ENCODE results near the gene RNF34. TPM values are rescaled to one million over a fixed set of nuclear protein-coding genes. Genes with fewer than 3 reads are reported as not detected.

RNF34 gene
- total RNA-seq, 2 donors from 2014 or later, result 20.3 to 51.5 TPM

GRCh38 chr12:121444842-121445202 lies 44.9 kb downstream of the RNF34 start:
- Histone ChIP-seq H3K27ac (no peak overlapping the region), H3K9me3 (no peaks in the 10 kb centered on the region), H3K4me3 (no peak overlapping the region), H3K36me3 (no peaks in the 10 kb centered on the region), H3K27me3 (replicated peaks; ENCODE audit: insufficient read depth) (no peaks in the 10 kb centered on the region), H3K4me1 (replicated peaks) (no peaks in the 10 kb centered on the region)
- intact Hi-C loops (cut with DNase I), result no loop called here
- no peak for TF ChIP-seq POLR2AphosphoS5 (IDR thresholded peaks at IDR 0.05)
- no peak for TF ChIP-seq POLR2A (IDR thresholded peaks at IDR 0.05)
- DNase-seq (ENCODE audit: low spot score), result no peak
- WGBS, result 82% methylated on average over 4 of the region's 4 CpGs

GRCh38 chr12:121446750-121447149 lies 46.8 kb downstream of the RNF34 start:
- Histone ChIP-seq H3K9me3 (no peaks in the 10 kb centered on the region), H3K36me3 (no peaks in the 10 kb centered on the region), H3K27ac (no peak overlapping the region), H3K4me1 (replicated peaks) (no peaks in the 10 kb centered on the region), H3K27me3 (replicated peaks; ENCODE audit: insufficient read depth) (no peaks in the 10 kb centered on the region), H3K4me3 (no peak overlapping the region)
- DNase-seq (ENCODE audit: low spot score), result no peak
- 92% methylated on average over 3 of the region's 3 CpGs for WGBS
- intact Hi-C loops (cut with DNase I), result no loop called here
- TF ChIP-seq POLR2AphosphoS5 (IDR thresholded peaks at IDR 0.05) (no peak), CTCF (IDR thresholded peaks at IDR 0.05) (no peak), POLR2A (IDR thresholded peaks at IDR 0.05) (no peak)

GRCh38 chr12:121448771-121449315 lies 48.9 kb downstream of the RNF34 start:
- no peaks in the 10 kb centered on the region for H3K27me3 ChIP-seq (replicated peaks; ENCODE audit: insufficient read depth)
- H3K4me3 ChIP-seq, result no peak overlapping the region
- no peak for DNase-seq (ENCODE audit: low spot score)
- no peaks in the 10 kb centered on the region for H3K36me3 ChIP-seq
- TF ChIP-seq CTCF (IDR thresholded peaks at IDR 0.05), result no peak
- TF ChIP-seq POLR2AphosphoS5 (IDR thresholded peaks at IDR 0.05), result no peak
- TF ChIP-seq POLR2A (IDR thresholded peaks at IDR 0.05), result no peak
- no peaks in the 10 kb centered on the region for H3K4me1 ChIP-seq (replicated peaks)
- no peak overlapping the region for H3K27ac ChIP-seq
- intact Hi-C loops (cut with DNase I), result no loop called here
- 88% methylated on average over 16 of the region's 16 CpGs for WGBS
- no peaks in the 10 kb centered on the region for H3K9me3 ChIP-seq

GRCh38 chr12:121451961-121452339 lies 52.0 kb downstream of the RNF34 start:
- H3K4me3 ChIP-seq, result peak overlapping the region in 1 of 2 donors; percentile 17
- H3K27ac ChIP-seq, result peak overlapping the region; percentile 30 to 66
- WGBS, result 11% methylated on average over 4 of the region's 4 CpGs
- no peaks in the 10 kb centered on the region for H3K9me3 ChIP-seq
- no peaks in the 10 kb centered on the region for H3K4me1 ChIP-seq (replicated peaks)
- no peaks in the 10 kb centered on the region for H3K27me3 ChIP-seq (replicated peaks; ENCODE audit: insufficient read depth)
- TF ChIP-seq POLR2A (IDR thresholded peaks at IDR 0.05), result no peak
- TF ChIP-seq CTCF (IDR thresholded peaks at IDR 0.05), result no peak
- no peak for TF ChIP-seq POLR2AphosphoS5 (IDR thresholded peaks at IDR 0.05)
- DNase-seq (ENCODE audit: low spot score), result no peak
- no peaks in the 10 kb centered on the region for H3K36me3 ChIP-seq
- intact Hi-C loops (cut with DNase I), result no loop called here

- Histone ChIP-seq H3K4me1 (replicated peaks) (no peaks in the 10 kb centered on the region), H3K27ac (peak overlapping the region; percentile 30 to 66), H3K27me3 (replicated peaks; ENCODE audit: insufficient read depth) (no peaks in the 10 kb centered on the region), H3K4me3 (peak overlapping the region in 1 of 2 donors; percentile 17), H3K9me3 (no peaks in the 10 kb centered on the region), H3K36me3 (no peaks in the 10 kb centered on the region)
- intact Hi-C loops (cut with DNase I), result no loop called here
- WGBS, result 37% methylated on average over 35 of the region's 35 CpGs
- DNase-seq (ENCODE audit: low spot score), result peak; percentile 73
- TF ChIP-seq CTCF (IDR thresholded peaks at IDR 0.05) (no peak), POLR2A (IDR thresholded peaks at IDR 0.05) (no peak), POLR2AphosphoS5 (IDR thresholded peaks at IDR 0.05) (no peak)
Measured at GRCh38 chr12:121452340-121452984, 52.5 kb downstream of the RNF34 start.
